ENCODE data around the gene CNNM1. TPM values are rescaled to one million over a fixed set of nuclear protein-coding genes. Genes with fewer than 3 reads are reported as not detected.

The CNNM1 gene
- total RNA-seq, 1 donor from 2014 or later, result 0.63 TPM

DNA sequence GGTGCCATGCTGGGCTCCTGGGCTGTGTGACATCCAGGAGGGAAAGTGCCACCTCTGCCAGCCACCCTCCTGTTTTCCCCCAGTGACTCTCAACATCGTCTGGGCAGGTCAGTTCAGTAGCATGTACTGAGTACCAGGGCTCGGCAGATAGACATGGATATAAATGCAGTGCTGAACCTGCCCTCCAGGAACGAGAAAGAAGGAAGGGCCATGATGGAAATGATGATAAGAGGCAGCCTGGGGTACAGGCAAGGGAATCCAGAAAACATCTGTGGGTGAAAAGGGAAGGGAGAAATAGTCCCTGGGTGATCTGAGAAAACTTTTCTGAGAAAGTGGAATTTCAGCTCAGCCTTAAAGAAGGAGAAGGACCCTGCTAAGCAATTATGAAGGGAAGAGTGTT lies 12.1 kb downstream of the CNNM1 start:
- TF ChIP-seq, protein P1, sequence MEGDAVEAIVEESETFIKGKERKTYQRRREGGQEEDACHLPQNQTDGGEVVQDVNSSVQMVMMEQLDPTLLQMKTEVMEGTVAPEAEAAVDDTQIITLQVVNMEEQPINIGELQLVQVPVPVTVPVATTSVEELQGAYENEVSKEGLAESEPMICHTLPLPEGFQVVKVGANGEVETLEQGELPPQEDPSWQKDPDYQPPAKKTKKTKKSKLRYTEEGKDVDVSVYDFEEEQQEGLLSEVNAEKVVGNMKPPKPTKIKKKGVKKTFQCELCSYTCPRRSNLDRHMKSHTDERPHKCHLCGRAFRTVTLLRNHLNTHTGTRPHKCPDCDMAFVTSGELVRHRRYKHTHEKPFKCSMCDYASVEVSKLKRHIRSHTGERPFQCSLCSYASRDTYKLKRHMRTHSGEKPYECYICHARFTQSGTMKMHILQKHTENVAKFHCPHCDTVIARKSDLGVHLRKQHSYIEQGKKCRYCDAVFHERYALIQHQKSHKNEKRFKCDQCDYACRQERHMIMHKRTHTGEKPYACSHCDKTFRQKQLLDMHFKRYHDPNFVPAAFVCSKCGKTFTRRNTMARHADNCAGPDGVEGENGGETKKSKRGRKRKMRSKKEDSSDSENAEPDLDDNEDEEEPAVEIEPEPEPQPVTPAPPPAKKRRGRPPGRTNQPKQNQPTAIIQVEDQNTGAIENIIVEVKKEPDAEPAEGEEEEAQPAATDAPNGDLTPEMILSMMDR (conservative IDR thresholded peaks at IDR 0.05; ENCODE audit: low read depth, low read length), result no peak
- DNase-seq (ENCODE audit: low read depth), result no peak

GRCh38 chr10:99341860-99342490 lies 12.8 kb downstream of the CNNM1 start:
- TF ChIP-seq, protein P1 (conservative IDR thresholded peaks at IDR 0.05; ENCODE audit: low read depth, low read length), result no peak
- no peak for DNase-seq (ENCODE audit: low read depth)
- no peak overlapping the region for H3K4me3 ChIP-seq (ENCODE audit: low read depth, low read length)

More for the DNA sequence above, 12.1 kb downstream of the CNNM1 start:
- no peak overlapping the region for H3K4me3 ChIP-seq (ENCODE audit: low read depth, low read length)

DNA sequence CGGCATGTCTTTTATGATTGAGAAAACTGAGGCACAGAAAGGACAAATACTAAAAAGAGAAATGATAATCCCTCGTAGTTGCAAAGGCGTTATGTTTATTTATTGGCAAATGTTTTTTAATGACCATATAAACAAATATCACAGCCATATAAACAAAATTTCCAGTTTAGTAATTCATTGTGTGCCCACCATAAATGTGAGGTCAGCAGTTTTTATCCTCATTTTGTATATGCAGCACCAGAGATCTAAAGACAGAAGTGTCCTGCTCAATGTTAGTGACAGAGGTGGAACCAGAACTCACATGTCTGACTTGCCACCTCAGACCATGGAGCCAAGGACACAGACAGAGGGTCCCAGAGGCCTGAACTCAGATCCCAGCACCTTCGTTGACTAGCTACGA lies 14.1 kb downstream of the CNNM1 start:
- TF ChIP-seq, protein P1 (conservative IDR thresholded peaks at IDR 0.05; ENCODE audit: low read depth, low read length), result no peak
- no peak overlapping the region for H3K4me3 ChIP-seq (ENCODE audit: low read depth, low read length)

GRCh38 chr10:99344715-99345114 lies 15.6 kb downstream of the CNNM1 start:
- H3K4me3 ChIP-seq (ENCODE audit: low read depth, low read length), result no peak overlapping the region
- DNase-seq (ENCODE audit: low read depth), result no peak
- TF ChIP-seq, protein P1 (conservative IDR thresholded peaks at IDR 0.05; ENCODE audit: low read depth, low read length), result no peak

More for the DNA sequence above, 14.1 kb downstream of the CNNM1 start:
- DNase-seq (ENCODE audit: low read depth), result no peak

GRCh38 chr10:99345350-99345749 lies 16.2 kb downstream of the CNNM1 start:
- DNase-seq (ENCODE audit: low read depth), result no peak
- TF ChIP-seq, protein P1 (conservative IDR thresholded peaks at IDR 0.05; ENCODE audit: low read depth, low read length), result no peak
- H3K4me3 ChIP-seq (ENCODE audit: low read depth, low read length), result no peak overlapping the region

DNA sequence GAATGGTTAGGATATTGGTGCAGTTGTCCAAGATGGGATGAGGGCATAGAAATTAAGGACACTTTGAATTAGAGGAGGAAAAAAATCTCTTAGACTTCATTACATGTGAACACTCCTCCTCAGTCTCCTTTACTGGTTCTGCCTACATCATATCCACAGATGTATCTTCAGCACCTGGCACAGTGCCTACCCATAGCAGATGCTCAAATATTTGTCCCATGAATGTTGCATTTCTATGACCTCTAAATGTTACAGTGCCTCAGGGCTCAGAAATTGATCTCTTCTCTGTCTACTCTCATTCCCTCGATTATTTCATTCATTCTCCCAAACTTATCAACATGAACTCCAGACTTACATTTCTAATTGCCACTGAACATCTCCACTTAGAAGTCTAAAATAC lies 17.1 kb downstream of the CNNM1 start:
- TF ChIP-seq, protein P1 (conservative IDR thresholded peaks at IDR 0.05; ENCODE audit: low read depth, low read length), result no peak
- H3K4me3 ChIP-seq (ENCODE audit: low read depth, low read length), result no peak overlapping the region
- no peak for DNase-seq (ENCODE audit: low read depth)

DNA sequence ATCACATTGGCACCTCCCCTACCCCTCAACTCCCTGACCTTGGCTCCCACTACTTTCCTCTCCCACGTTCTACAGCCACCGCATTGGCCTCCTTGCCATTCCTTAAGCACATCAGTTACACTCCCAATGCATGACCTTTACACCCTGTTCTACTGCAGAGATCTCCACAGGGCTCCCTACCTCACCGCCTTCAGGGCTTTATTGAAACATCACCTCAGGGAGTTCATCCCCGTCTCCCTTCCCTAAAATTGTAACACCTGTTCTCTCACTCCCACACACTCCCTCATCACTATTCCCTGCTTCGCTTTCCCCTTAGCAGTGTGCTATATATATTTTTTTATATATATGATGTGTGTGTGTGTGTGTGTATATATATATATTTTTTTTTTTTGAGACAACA lies 18.5 kb downstream of the CNNM1 start:
- no peak for DNase-seq (ENCODE audit: low read depth)
- H3K4me3 ChIP-seq (ENCODE audit: low read depth, low read length), result no peak overlapping the region
- TF ChIP-seq, protein P1 (conservative IDR thresholded peaks at IDR 0.05; ENCODE audit: low read depth, low read length), result no peak

Measured in epithelial cell of proximal tubule (primary cell).